Fibroblast of skin of back (primary cell): ENCODE results near the gene USP5.
"Not testable (repeated sequence)": the region's sequence is repeated elsewhere in the genome, so short reads cannot be mapped to it uniquely, and the experiment has no call there.

ENCODE experiments used
- DNase-seq: peaks from one replicate; pipeline ENCODE4 v3.0.0-alpha.2; 2013

Gene USP5

GRCh38 chr12:6840761-6841515, 11.0 kb upstream of the USP5 start, which contains the start of gene GNB3:
Gene GNB3 (plus strand): TSS chr12:6840925. CDS start chr12:6841288, 363 bp downstream.
- DNase-seq, result no peak

GRCh38 chr12:6842075-6842474, 9.9 kb upstream of the USP5 start:
- DNase-seq, result no peak

GRCh38 chr12:6843118-6843902, 8.6 kb upstream of the USP5 start:
- no peak for DNase-seq

GRCh38 chr12:6845395-6845794, 6.6 kb upstream of the USP5 start:
- no peak for DNase-seq

GRCh38 chr12:6846316-6846869, 5.6 kb upstream of the USP5 start:
- no peak for DNase-seq

- no peak for DNase-seq
These were observed 4.3 kb upstream of the USP5 start for GRCh38 chr12:6847676-6848075.

GRCh38 chr12:6849427-6849826, 2.5 kb upstream of the USP5 start:
- DNase-seq, result no peak

GRCh38 chr12:6849976-6850560, 1.9 kb upstream of the USP5 start:
- DNase-seq, result no peak

- DNase-seq, result no peak
These were observed 1.2 kb upstream of the USP5 start for GRCh38 chr12:6850796-6851152.

GRCh38 chr12:6851153-6851920, 613 bp upstream of the USP5 start, which contains the start of gene CDCA3:
Gene CDCA3 (minus strand): TSS chr12:6851286. CDS start chr12:6850952, 334 bp downstream.
- DNase-seq, result peak; percentile 99

GRCh38 chr12:6852651-6853354, 853 bp downstream of the USP5 start:
- peak; percentile 76 for DNase-seq

- no peak for DNase-seq
These were observed 1.7 kb downstream of the USP5 start for GRCh38 chr12:6853626-6854025.

GRCh38 chr12:6854036-6854435, 2.1 kb downstream of the USP5 start:
- DNase-seq, result no peak

- no peak for DNase-seq
These were observed 3.4 kb downstream of the USP5 start for GRCh38 chr12:6855322-6855721.

GRCh38 chr12:6858799-6859198, 6.8 kb downstream of the USP5 start:
- DNase-seq, result no peak

- no peak for DNase-seq
These were observed 8.2 kb downstream of the USP5 start for GRCh38 chr12:6860116-6860515.

- no peak for DNase-seq
These were observed 9.0 kb downstream of the USP5 start for GRCh38 chr12:6860942-6861341.

- DNase-seq, result no peak
These were observed 9.4 kb downstream of the USP5 start for GRCh38 chr12:6861391-6861790.

GRCh38 chr12:6863033-6863432, 11.1 kb downstream of the USP5 start:
- no peak for DNase-seq

GRCh38 chr12:6863586-6864321, 11.8 kb downstream of the USP5 start:
- DNase-seq, result peak; percentile 40

- not testable (repeated sequence) for DNase-seq
These were observed 13.4 kb downstream of the USP5 start for GRCh38 chr12:6865307-6865706.
